WTC11 (cell line): ENCODE measurements around the gene YPEL4. TPM values are rescaled to one million over a fixed set of nuclear protein-coding genes. Genes with fewer than 3 reads are reported as not detected.

Experiments
- ATAC-seq: fragments of 200-7000 bp; cut with Tn5 transposase; 2 replicates; pipeline ENCODE4 v1.10.0; 2021; ENCODE audit warnings: mild to moderate bottlenecking, moderate library complexity
- CTCF ChIA-PET: fragments of 300-600 bp; sonication (Branson Sonifier 250); formaldehyde crosslinking; loops from one replicate; lab custom pipeline; 2021; ENCODE audit warnings: antibody characterized with exemption; lab: Charles Lee
- POLR2A ChIA-PET: fragments of 350-600 bp; sonication (Branson Sonifier 250); formaldehyde crosslinking; loops from one replicate; lab custom pipeline; 2021; ENCODE audit warnings: antibody characterized with exemption; lab: Charles Lee
- DNase-seq: peaks from one replicate; pipeline ENCODE4 v3.0.0; 2021; ENCODE audit warnings: low spot score
- H3K27ac Mint-ChIP-seq: 2 replicates; pipeline ENCODE4 v1.8.0; 2021; ENCODE audit warnings: mixed read lengths
- H3K27me3 Mint-ChIP-seq: 2 replicates; pipeline ENCODE4 v1.8.0; 2021; ENCODE audit warnings: low read depth, mild to moderate bottlenecking, moderate library complexity, mixed read lengths
- H3K36me3 Mint-ChIP-seq: 2 replicates; pipeline ENCODE4 v1.8.0; 2021; ENCODE audit warnings: mixed read lengths
- H3K4me1 Mint-ChIP-seq: 2 replicates; pipeline ENCODE4 v1.8.0; 2022; ENCODE audit warnings: mixed read lengths
- H3K4me3 Mint-ChIP-seq: 2 replicates; pipeline ENCODE4 v1.8.0; 2021; ENCODE audit warnings: mild to moderate bottlenecking, moderate library complexity, mixed read lengths
- H3K9me3 Mint-ChIP-seq: 2 replicates; pipeline ENCODE4 v1.8.0; 2021; ENCODE audit warnings: mixed read lengths
- ATF3 ChIP-seq: sonication (generic); formaldehyde crosslinking; conservative IDR thresholded peaks from 2 replicates; pipeline ENCODE4 v1.8.1; 2022; ENCODE audit warnings: mild to moderate bottlenecking, missing genetic modification reagents
- ATF6 ChIP-seq: sonication (generic); formaldehyde crosslinking; IDR thresholded peaks from 2 replicates; pipeline ENCODE4 v1.8.1; 2023; ENCODE audit warnings: mild to moderate bottlenecking, missing genetic modification reagents
- CREB1 ChIP-seq: sonication (generic); formaldehyde crosslinking; IDR thresholded peaks from 2 replicates; pipeline ENCODE4 v1.8.0; 2023; ENCODE audit warnings: mild to moderate bottlenecking, missing genetic modification reagents
- CTCF ChIP-seq: fragments of 200-600 bp; IDR thresholded peaks from 2 replicates; pipeline ENCODE4 v1.8.0; 2022; ENCODE audit warnings: antibody characterized with exemption
- E2F5 ChIP-seq: sonication (generic); formaldehyde crosslinking; IDR thresholded peaks from 2 replicates; pipeline ENCODE4 v1.8.1; 2022; ENCODE audit warnings: mild to moderate bottlenecking, moderate library complexity, missing genetic modification reagents
- FOXJ3 ChIP-seq: sonication (generic); formaldehyde crosslinking; IDR thresholded peaks from 2 replicates; pipeline ENCODE4 v1.9.0; 2021; ENCODE audit warnings: missing genetic modification reagents, mild to moderate bottlenecking, borderline replicate concordance
- FOXP4 ChIP-seq: sonication (generic); formaldehyde crosslinking; IDR thresholded peaks from 2 replicates; pipeline ENCODE4 v1.8.0; 2022; ENCODE audit warnings: mild to moderate bottlenecking, missing genetic modification reagents
- HMGXB4 ChIP-seq: sonication (generic); formaldehyde crosslinking; IDR thresholded peaks from 2 replicates; pipeline ENCODE4 v1.8.1; 2023; ENCODE audit warnings: mild to moderate bottlenecking, moderate library complexity, missing genetic modification reagents
- JUN ChIP-seq: sonication (generic); formaldehyde crosslinking; IDR thresholded peaks from 2 replicates; pipeline ENCODE4 v1.8.0; 2023; ENCODE audit warnings: mild to moderate bottlenecking, missing genetic modification reagents
- MXD4 ChIP-seq: fragments of 250-450 bp; sonication (Bioruptor Pico); IDR thresholded peaks from 2 replicates; pipeline ENCODE4 v1.8.0; 2021; ENCODE audit warnings: mild to moderate bottlenecking, moderate library complexity, borderline replicate concordance
- NFATC4 ChIP-seq: fragments of 250-450 bp; sonication (Bioruptor Pico); IDR thresholded peaks from 2 replicates; pipeline ENCODE4 v1.9.0; 2021; ENCODE audit warnings: mild to moderate bottlenecking
- PREB ChIP-seq: sonication (generic); formaldehyde crosslinking; IDR thresholded peaks from 2 replicates; pipeline ENCODE4 v1.8.1; 2022; ENCODE audit warnings: mild to moderate bottlenecking, missing genetic modification reagents, moderate library complexity, borderline replicate concordance
- PRRX2 ChIP-seq: fragments of 250-450 bp; sonication (Bioruptor Pico); IDR thresholded peaks from 2 replicates; pipeline ENCODE4 v1.8.0; 2021; ENCODE audit warnings: mild to moderate bottlenecking
- SP1 ChIP-seq: sonication (generic); formaldehyde crosslinking; conservative IDR thresholded peaks from 2 replicates; pipeline ENCODE4 v1.8.1; 2022; ENCODE audit warnings: missing genetic modification reagents
- ZNF121 ChIP-seq: sonication (generic); formaldehyde crosslinking; IDR thresholded peaks from 2 replicates; pipeline ENCODE4 v1.8.0; 2023; ENCODE audit warnings: missing genetic modification reagents
- ZNF281 ChIP-seq: sonication (generic); formaldehyde crosslinking; IDR thresholded peaks from 2 replicates; pipeline ENCODE4 v1.8.0; 2023; ENCODE audit warnings: mild to moderate bottlenecking, missing genetic modification reagents
- ZNF532 ChIP-seq: fragments of 250-450 bp; sonication (Bioruptor Pico); IDR thresholded peaks from 2 replicates; pipeline ENCODE4 v1.9.0; 2021; ENCODE audit warnings: mild to moderate bottlenecking, borderline replicate concordance
- total RNA-seq: library from RNA; stranded (reverse); gene quantifications from 3 replicates; pipeline ENCODE4 v1.2.3, GENCODE V29; 2021

YPEL4 gene
- total RNA-seq, 1 experiment from 2014 or later = 0.15 TPM

- TF ChIP-seq HMGXB4 (CRISPR knock-in tag) = no peak
- TF ChIP-seq ZNF121 = no peak
- TF ChIP-seq FOXP4 (CRISPR knock-in tag) = no peak
- 0 out of 2 replicates have a peak, but pooled peaks have one; percentile 8 for TF ChIP-seq SP1
- peak; percentile 67 for TF ChIP-seq NFATC4 (CRISPR knock-in tag)
- TF ChIP-seq PRRX2 = peak; percentile 47; the same call in 1 of the 2 replicates
- TF ChIP-seq E2F5 = no peak; the same call in 1 of the 2 replicates
- TF ChIP-seq ATF6 (CRISPR knock-in tag) = no peak
- TF ChIP-seq PREB (CRISPR knock-in tag) = no peak
- TF ChIP-seq FOXJ3 (CRISPR knock-in tag) = no peak
These were observed 1.5 kb downstream of the YPEL4 start (continued) for GRCh38 chr11:57647960-57648800.

- Mint-ChIP-seq H3K4me3 (peak overlapping the region; percentile 80), H3K36me3 (peaks cover 13% of the 10 kb centered on the region), H3K9me3 (no peaks in the 10 kb centered on the region), H3K4me1 (peaks cover 87% of the 10 kb centered on the region), H3K27ac (peak overlapping the region; percentile 93; the same call in 1 of the 2 replicates), H3K27me3 (peaks cover 37% of the 10 kb centered on the region)
- ChIA-PET POLR2A (interaction anchor here (0.8 to 4.2 kb wide), 14 partner anchors 7 to 154 kb away, joined by 3 to 47 read pairs (median 5); partner anchors contain the start of genes SERPING1, TIMM10 and UBE2L6), CTCF (interaction anchor here (0.7 to 4.0 kb wide), 8 partner anchors 8 to 216 kb away, joined by 3 to 51 read pairs (median 4); partner anchors contain the start of gene UBE2L6)
- DNase-seq (peak; percentile 34), ATAC-seq (peak; percentile 1)
- no peak for TF ChIP-seq MXD4 (CRISPR knock-in tag)
- no peak for TF ChIP-seq CTCF
- TF ChIP-seq ZNF281 (CRISPR knock-in tag) = no peak; the same call in 1 of the 2 replicates
- TF ChIP-seq ATF3 (CRISPR knock-in tag) = no peak
- no peak; the same call in 1 of the 2 replicates for TF ChIP-seq ZNF532 (CRISPR knock-in tag)
- no peak for TF ChIP-seq JUN (CRISPR knock-in tag)
- TF ChIP-seq CREB1 (CRISPR knock-in tag) = peak; percentile 78; the same call in 1 of the 2 replicates
These were observed 2.3 kb downstream of the YPEL4 start for GRCh38 chr11:57647372-57647771.
